Measurements from ENCODE around the gene TMEM132A. TPM values are rescaled to one million over a fixed set of nuclear protein-coding genes. Genes with fewer than 3 reads are reported as not detected.
A peak's percentile ranks its signal among the peaks of the same experiment; 100 is the strongest.

TMEM132A gene
- total RNA-seq, 1 donor from 2014 or later: 218 TPM

DNA sequence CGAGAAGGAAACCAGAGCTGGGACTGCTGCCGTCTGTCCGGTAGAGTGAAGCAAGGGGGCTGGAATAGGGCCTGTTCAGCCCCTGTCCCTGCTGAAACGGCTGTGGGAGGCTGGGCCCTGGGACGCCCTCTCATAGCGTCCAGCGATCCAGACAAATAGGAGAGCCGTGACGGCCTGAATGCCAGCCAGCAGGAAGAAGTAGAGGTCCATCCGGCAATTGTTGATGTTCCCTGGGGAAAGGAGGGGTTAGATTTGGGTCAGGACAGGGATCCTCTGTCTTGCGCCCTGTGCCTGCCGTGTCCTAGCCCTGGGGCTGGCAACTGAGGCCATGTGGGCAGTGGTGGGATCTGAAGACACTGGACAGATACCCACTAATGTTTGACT lies 12.9 kb downstream of the TMEM132A start:
- TF ChIP-seq, protein P1, sequence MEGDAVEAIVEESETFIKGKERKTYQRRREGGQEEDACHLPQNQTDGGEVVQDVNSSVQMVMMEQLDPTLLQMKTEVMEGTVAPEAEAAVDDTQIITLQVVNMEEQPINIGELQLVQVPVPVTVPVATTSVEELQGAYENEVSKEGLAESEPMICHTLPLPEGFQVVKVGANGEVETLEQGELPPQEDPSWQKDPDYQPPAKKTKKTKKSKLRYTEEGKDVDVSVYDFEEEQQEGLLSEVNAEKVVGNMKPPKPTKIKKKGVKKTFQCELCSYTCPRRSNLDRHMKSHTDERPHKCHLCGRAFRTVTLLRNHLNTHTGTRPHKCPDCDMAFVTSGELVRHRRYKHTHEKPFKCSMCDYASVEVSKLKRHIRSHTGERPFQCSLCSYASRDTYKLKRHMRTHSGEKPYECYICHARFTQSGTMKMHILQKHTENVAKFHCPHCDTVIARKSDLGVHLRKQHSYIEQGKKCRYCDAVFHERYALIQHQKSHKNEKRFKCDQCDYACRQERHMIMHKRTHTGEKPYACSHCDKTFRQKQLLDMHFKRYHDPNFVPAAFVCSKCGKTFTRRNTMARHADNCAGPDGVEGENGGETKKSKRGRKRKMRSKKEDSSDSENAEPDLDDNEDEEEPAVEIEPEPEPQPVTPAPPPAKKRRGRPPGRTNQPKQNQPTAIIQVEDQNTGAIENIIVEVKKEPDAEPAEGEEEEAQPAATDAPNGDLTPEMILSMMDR (conservative IDR thresholded peaks at IDR 0.05): no peak
- Mint-ChIP-seq H3K4me1 (ENCODE audit: unreplicated experiment) (peaks cover 11% of the 10 kb centered on the region), H3K27me3 (no peaks in the 10 kb centered on the region), H3K9me3 (no peaks in the 10 kb centered on the region), H3K4me3 (no peak overlapping the region), H3K36me3 (peaks cover 9% of the 10 kb centered on the region), H3K27ac (no peak overlapping the region)
- no peak for DNase-seq (ENCODE audit: extremely low spot score, unreplicated experiment)

- Mint-ChIP-seq H3K9me3 (no peaks in the 10 kb centered on the region), H3K27me3 (no peaks in the 10 kb centered on the region), H3K36me3 (peaks cover 9% of the 10 kb centered on the region), H3K4me3 (no peak overlapping the region), H3K4me1 (ENCODE audit: unreplicated experiment) (peaks cover 18% of the 10 kb centered on the region), H3K27ac (no peak overlapping the region)
- TF ChIP-seq, protein P1 (conservative IDR thresholded peaks at IDR 0.05): no peak
- DNase-seq (ENCODE audit: extremely low spot score, unreplicated experiment): no peak
Observed at GRCh38 chr11:60937811-60938210, 13.6 kb downstream of the TMEM132A start.

- Mint-ChIP-seq H3K27ac (peak overlapping the region; percentile 56), H3K4me3 (no peak overlapping the region), H3K36me3 (peaks cover 9% of the 10 kb centered on the region), H3K9me3 (no peaks in the 10 kb centered on the region), H3K4me1 (ENCODE audit: unreplicated experiment) (peaks cover 24% of the 10 kb centered on the region), H3K27me3 (no peaks in the 10 kb centered on the region)
- TF ChIP-seq, protein P1 (conservative IDR thresholded peaks at IDR 0.05): no peak
- no peak for DNase-seq (ENCODE audit: extremely low spot score, unreplicated experiment)
Observed at GRCh38 chr11:60938500-60938899, 14.2 kb downstream of the TMEM132A start.

DNA sequence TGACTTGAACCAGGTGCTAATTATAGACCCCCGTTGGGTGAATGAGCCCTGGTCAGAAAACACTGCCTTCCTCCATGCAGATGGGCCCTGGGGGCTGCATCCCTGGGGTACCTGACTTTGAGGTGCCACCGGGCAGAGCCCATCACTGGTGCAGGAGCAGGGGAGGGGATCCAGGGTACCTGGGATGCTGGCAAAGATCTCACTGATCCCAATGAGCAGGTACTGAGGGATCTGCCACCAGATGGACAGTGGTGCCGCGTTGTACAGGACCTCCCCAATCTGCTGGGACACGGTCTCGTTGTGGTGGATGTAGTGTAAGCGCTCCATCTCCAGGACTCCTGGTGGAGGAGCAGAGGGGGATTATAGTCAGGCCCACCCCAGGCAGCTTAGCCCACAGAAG lies 15.0 kb downstream of the TMEM132A start:
- Mint-ChIP-seq H3K9me3 (no peaks in the 10 kb centered on the region), H3K27ac (peak overlapping the region; percentile 73), H3K36me3 (peaks cover 5% of the 10 kb centered on the region), H3K27me3 (no peaks in the 10 kb centered on the region), H3K4me1 (ENCODE audit: unreplicated experiment) (peaks cover 29% of the 10 kb centered on the region), H3K4me3 (no peak overlapping the region)
- TF ChIP-seq, protein P1 (conservative IDR thresholded peaks at IDR 0.05): no peak
- no peak for DNase-seq (ENCODE audit: extremely low spot score, unreplicated experiment)

DNA sequence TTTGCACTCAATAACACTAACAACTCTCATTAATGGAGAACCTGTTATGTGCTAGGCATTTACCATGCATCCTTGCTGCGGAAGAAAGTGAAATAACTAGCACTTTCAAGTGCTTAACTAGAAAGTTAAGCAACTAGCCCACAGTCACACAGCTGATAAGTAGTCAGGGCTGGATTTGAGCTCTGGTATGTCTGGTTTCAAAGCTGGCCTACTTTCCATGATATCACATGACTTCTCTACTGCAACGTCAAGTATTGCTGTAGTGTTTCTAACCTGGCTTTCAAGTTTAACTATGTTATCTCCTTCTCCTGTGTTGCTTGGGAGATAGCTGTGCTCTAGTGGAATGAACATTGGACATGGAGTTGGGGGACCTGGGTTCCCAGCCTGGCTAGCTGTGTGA lies 15.6 kb downstream of the TMEM132A start:
- no peaks in the 10 kb centered on the region for H3K27me3 Mint-ChIP-seq
- no peak for DNase-seq (ENCODE audit: extremely low spot score, unreplicated experiment)
- TF ChIP-seq, protein P1 (conservative IDR thresholded peaks at IDR 0.05): no peak
- no peak overlapping the region for H3K4me3 Mint-ChIP-seq
- peaks cover 30% of the 10 kb centered on the region for H3K4me1 Mint-ChIP-seq (ENCODE audit: unreplicated experiment)
- peaks cover 5% of the 10 kb centered on the region for H3K36me3 Mint-ChIP-seq
- no peaks in the 10 kb centered on the region for H3K9me3 Mint-ChIP-seq
- H3K27ac Mint-ChIP-seq: peak overlapping the region; percentile 73

All from type B pancreatic cell (in vitro differentiated cells).